GM18868 (cell line): ENCODE measurements around the gene TRIM37.
"Not testable (repeated sequence)": the region's sequence is repeated elsewhere in the genome, so short reads cannot be mapped to it uniquely, and the experiment has no call there.

Source experiments
- ATAC-seq: cut with Tn5 transposase; IDR thresholded peaks from one replicate; pipeline ENCODE4 v1.9.1; 2021; ENCODE audit warnings: mild to moderate bottlenecking, moderate library complexity; ENCODE audit not compliant: unreplicated experiment

The TRIM37 gene, protein sequence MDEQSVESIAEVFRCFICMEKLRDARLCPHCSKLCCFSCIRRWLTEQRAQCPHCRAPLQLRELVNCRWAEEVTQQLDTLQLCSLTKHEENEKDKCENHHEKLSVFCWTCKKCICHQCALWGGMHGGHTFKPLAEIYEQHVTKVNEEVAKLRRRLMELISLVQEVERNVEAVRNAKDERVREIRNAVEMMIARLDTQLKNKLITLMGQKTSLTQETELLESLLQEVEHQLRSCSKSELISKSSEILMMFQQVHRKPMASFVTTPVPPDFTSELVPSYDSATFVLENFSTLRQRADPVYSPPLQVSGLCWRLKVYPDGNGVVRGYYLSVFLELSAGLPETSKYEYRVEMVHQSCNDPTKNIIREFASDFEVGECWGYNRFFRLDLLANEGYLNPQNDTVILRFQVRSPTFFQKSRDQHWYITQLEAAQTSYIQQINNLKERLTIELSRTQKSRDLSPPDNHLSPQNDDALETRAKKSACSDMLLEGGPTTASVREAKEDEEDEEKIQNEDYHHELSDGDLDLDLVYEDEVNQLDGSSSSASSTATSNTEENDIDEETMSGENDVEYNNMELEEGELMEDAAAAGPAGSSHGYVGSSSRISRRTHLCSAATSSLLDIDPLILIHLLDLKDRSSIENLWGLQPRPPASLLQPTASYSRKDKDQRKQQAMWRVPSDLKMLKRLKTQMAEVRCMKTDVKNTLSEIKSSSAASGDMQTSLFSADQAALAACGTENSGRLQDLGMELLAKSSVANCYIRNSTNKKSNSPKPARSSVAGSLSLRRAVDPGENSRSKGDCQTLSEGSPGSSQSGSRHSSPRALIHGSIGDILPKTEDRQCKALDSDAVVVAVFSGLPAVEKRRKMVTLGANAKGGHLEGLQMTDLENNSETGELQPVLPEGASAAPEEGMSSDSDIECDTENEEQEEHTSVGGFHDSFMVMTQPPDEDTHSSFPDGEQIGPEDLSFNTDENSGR

DNA sequence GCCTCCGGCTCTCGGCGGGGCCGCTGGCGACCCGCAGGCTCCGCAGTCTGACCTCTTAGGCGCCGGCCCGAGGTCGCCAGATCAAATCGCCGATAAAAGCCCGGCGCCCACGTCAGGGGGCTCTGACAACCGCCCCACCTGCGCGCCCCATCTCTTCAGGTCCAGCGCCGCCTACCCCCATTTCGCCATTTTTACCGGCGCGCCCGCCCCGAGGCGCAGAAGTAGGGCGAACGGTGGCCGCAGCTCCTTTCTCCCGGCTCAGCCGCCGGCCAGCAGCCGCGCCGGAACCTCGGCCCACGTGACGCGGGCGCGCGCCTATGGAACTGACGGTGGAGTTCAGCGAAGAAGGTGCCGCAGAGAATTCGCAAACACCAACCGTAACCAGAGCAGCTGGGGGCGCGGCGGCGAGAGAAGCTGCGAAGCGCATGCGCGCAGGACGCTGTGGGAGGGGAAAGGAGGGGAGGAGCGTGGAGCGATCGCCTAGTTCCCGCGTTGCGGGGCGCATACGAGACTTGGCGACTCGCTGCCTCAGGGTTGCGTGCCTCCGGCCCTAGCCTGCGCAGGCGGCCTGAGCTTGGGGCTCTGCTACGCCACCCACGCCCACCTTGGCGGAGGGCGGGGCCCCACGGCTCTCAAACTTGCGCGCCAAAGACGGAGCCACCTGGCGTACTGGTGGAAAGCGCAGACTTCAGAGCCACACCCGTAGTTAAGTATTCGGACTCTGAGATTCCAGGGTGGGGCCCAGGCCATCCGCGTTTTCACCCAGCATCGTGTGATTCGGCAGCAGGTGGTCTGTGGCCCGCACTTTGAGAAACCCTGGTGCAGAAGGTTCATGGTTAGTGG, at the start of gene TRIM37:
TSS of gene TRIM37 (minus strand) at position 418 of the 843 bp plus-strand sequence. CDS start 419 bp downstream, outside the sequence.
- peak; percentile 95 for ATAC-seq

DNA sequence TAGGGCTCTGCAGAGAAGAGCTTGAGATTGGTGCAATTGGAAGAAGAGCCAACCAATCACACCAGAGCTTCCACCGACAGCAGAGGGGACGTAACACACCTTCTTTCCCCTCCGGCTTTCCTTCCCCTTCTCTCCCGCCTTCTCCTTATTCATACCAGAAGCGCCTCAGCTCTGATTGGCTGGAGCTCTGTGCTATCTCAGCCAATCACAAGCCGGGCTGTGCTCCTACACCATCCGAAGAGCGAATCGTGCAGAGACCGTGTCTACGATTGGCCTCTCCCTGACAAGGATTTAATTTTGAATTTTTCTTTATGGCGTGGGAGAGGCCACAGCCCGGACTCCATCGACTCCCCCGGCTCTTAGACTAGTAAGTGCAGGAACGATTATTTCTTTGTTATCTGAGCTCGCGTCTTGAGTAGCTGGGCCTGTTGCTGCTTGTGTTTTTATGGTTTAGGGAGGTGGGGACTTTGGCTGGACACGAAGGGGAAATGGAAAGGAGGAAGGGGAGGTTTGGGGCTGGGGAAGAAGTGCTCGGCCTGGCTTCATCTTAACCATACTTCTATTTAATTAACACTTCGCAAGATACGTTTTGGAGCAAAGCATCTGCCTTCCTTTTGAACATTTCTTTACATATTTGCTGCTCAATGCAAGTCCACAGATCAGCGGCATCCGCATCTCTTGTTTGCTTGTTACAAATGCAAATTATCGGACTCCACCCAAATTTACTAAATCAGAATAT, 48.9 kb upstream of the TRIM37 start, which contains the start of gene PRR11:
TSS of gene PRR11 (plus strand) at position 308 of the 739 bp plus-strand sequence. CDS start 14,007 bp downstream, outside the sequence.
- ATAC-seq = peak; percentile 86

DNA sequence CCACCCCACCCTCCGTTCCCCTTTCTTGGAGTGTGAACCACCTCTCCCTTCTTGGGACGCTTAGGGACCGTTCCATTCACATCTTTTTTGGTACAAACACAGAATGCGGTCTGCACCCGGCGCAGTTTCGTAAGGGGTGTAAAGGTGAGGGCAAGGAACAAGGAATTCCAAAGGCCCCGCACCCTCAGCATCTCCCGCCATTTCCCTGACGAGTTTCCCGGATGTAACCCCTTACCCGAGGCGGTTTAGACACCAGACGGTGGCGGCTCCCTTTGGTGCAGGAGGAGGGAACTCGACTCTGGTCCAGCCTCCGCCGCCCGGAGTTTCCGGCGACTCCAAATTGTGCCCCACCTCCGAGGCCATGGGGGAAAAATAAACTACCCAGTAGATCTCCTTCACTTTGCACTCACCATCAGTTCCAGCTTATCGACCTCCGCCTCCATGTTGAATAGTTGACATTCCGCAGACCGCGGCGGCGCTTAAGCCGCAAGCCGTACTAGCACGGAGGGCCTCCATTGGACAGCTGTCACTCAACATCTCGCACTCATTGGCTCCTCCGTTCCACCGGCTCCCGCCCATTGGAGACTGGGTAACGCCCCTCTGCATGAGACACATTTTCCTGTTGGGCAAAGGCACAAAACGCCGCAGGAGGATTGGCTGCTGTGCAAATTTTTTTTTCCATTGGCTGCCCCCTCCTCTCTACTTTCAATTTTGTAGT, 48.2 kb upstream of the TRIM37 start, which contains the start of gene SKA2:
TSS of gene SKA2 (minus strand) at position 466 of the 718 bp plus-strand sequence. CDS start at position 443, 23 bp downstream.
- ATAC-seq = peak; percentile 80

DNA sequence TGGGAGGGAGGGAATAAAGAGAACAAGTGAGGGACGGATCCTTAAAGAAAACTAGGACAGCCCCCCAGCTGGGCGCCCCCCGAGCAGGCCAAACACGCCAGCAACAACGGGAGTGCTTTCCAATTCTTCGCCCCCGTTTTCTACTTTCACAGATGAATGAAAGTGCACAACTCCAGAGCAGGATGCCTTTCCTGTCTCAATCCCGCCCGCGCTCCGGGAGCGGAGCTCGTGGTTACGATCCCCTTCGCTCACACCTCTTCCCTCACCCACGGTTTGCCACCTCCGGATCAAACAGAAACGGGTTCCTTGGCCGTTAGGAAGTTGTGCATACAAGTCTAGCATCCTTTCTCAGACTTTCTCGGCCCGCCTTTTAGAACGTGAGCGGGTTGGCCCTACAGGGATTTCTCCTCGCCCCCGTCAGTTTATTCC, 47.6 kb upstream of the TRIM37 start:
- ATAC-seq = no peak

DNA sequence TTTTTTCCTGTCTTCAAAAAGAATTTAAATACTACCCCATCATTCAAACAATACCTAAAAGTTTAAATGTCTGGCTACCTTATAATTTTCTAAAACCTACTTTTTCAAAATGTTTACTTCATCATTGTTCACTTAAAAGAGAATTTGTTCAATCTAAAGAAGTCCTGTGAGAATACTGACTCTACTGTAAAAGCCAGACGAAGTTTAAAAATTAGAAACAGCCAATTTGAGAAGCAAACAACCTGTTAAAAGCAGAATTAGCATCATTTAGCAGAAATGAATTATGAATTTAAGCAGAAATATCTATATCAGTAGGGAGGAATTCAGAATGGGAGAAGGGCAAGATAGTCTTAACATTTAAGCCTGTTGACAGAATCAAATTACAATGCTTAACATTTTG, 46.2 kb upstream of the TRIM37 start:
- ATAC-seq = no peak

GRCh38 chr17:59151591-59151990, 44.9 kb upstream of the TRIM37 start:
- no peak for ATAC-seq

GRCh38 chr17:59151006-59151405, 44.3 kb upstream of the TRIM37 start:
- ATAC-seq = no peak

DNA sequence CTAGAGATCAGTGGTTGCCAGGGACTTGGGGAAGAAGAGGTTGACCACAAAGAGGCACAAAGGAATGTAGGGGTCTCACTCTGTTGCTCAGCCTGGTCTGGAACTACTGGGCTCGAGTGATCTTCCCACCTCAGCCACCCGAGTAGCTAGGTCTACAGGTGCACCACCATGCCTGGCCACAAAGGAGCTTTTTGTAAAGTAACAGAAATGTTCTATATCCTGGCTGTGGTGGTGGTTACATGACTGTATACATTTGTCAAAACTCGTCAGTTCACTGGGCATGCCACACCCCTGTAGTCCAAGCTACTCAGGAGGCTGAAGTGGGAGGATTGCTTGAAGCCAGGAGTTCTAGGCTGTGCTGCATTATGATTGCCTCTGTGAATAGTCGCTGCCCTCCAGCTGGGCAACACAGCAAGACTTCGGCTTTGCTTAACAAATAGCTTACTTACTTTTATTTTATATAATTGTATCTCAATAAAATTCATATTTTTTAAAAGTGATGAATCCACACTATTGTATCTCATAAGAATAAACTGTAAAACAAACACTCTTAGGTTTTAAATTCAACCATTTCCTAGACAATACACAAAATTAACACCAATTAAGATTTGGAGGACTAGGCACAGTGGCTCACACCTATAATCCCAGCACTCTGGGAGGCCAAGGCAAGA, 43.3 kb upstream of the TRIM37 start:
- no peak for ATAC-seq

DNA sequence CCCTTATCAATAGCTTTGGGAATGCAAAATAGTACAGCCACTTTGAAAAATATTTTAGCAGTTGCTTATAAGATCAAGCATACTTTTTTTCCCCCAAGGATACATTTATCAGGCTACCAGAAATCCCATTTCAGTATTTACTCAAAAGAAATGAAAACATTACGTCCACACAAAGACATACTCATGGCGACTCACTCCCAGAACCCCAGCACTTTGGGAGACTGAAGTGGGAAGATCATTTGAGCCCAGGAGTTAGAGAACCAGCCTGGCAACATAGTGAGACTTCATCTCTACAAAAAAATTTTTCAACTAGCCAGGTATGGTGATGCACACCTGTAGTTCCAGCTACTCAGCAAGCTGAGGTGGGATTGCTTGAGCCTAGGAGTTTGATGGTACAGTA, 42.4 kb upstream of the TRIM37 start:
- ATAC-seq = no peak

DNA sequence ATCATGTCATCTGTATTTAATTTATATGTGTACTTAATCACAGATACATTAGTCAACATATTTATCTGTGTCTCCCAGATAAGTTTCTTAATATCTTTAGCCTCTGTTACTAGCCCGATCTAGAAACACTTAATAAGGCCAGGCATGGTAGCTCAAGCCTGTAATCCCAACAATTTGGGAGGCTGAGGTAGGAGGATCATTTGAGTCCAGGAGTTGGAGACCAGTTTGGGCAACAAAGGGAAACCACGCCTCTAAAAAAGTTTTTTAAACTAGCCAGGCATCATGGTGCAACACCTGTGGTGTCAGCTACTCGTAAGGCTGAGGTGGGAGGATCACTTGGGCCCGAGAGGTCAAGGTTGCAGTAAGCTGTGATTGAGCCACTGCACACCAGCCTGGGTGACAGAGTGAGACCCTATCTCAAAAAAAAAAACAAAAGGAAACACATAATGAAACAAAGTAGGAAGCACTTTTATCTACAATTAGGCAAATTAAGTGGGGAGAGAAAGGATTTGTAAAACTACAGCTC, 39.0 kb upstream of the TRIM37 start:
- ATAC-seq = no peak

DNA sequence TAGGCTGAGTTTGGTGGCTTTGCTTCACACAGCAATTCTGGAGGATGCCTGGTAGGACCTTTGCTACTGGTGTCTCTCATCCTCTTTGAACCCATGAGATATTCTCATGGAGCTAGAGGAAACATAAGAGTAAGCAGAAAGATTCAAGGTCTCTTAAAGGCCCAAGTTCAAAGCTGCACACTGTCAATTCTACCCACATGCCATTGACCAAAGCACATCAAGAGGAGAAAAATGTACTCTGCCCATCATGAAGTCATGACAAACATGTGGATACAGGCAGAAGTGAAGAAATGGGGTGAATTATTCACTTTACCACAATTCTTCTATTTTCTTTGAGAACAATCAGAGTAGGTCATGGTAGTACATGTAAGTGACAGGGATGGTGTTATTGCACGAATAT, 35.2 kb upstream of the TRIM37 start:
- ATAC-seq = no peak

- ATAC-seq = no peak
Observed at GRCh38 chr17:59139939-59140338, 33.3 kb upstream of the TRIM37 start.

- ATAC-seq = not testable (repeated sequence)
Observed at GRCh38 chr17:59138339-59138738, 31.7 kb upstream of the TRIM37 start.

DNA sequence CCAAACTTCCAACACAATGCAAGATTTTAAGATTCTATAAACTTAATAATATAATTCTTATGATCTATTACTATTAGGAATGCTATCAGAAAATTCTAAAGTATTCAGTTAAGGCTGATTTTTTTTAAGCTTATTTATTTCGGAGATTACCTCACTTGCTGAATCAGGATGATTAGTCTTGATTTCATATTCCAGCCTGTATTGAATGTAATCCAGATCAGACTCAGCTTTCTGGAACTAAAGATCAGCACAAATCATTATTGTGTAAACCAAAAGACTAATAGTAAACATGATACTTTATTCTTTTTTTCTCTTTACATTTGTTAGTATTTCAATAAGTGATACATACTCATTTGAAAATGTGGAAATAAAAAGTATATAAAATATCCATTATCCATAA, 24.5 kb upstream of the TRIM37 start:
- no peak for ATAC-seq

DNA sequence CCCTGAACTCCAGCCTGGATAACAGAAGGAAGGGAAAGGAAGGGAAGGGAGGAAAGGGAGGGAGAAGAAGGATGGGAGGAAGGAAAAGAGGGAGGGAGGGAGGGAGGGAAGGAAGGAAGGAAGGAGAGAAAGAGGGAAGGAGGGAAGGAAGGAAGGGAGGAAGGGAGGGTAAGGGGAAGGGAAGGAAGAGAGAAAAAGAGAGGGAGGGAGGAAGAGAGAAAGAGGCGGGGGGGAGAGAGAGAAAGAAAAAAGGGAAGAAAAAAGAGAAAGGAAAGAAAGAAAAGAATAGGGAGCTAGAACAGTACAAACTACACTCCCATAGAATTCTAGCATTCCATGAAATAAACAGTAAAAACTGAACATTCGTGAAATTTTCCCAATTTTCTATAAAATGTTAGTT, 23.1 kb upstream of the TRIM37 start:
- ATAC-seq = no peak

DNA sequence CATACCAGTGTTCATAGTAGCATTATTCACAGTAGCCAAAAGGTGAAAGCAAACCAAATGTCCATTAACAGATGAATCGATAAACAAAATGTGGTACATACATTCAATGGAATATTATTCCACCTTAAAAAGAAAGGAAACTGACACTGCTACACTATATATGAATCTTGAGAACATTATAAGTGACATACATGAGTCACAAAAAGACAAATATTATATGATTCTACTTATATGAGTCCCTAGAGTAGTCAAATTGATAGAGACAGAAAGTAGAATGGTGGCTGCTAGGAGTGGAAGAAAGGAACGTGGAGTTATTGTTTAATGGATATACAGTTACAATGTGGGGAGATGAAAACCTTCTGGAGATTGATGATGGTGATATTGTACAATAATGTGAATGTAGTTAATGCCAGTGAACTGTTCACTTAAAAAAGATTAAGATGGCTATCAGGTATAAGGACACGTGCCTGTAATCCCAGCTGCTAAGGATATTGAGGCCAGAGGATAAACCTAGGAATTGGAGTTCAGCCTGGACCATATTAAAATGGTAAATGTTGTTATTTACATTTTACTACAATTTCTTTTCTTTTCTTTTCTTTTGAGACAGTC, 20.2 kb upstream of the TRIM37 start:
- no peak for ATAC-seq

DNA sequence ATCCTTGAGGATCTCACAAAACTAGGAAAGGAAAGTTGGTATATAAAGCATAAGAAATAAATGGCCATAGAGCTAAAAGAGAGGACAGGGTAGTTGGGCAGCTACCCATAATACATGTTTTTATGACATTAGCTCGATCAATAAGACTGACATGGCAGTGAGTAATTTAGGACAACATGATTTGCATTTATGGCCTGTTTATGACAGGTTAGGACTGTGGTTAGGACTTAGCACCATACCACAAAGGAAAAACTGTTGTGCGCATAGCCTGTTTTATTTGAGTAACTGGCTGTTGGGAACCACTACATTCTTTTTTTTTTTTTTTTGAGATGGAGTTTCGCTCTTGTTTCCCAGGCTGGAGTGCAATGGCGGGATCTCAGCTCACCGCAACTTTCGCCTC, 18.0 kb upstream of the TRIM37 start:
- no peak for ATAC-seq

GRCh38 chr17:59121901-59122480, 15.3 kb upstream of the TRIM37 start:
- no peak for ATAC-seq
